ENCODE data around the gene HRAS. TPM values are rescaled to one million over a fixed set of nuclear protein-coding genes. Genes with fewer than 3 reads are reported as not detected.
"Not testable (repeated sequence)": the region's sequence is repeated elsewhere in the genome, so short reads cannot be mapped to it uniquely, and the experiment has no call there.

Gene HRAS
- total RNA-seq, 4 donors from 2014 or later = 82.9 to 131 (median 96.2) TPM

DNA sequence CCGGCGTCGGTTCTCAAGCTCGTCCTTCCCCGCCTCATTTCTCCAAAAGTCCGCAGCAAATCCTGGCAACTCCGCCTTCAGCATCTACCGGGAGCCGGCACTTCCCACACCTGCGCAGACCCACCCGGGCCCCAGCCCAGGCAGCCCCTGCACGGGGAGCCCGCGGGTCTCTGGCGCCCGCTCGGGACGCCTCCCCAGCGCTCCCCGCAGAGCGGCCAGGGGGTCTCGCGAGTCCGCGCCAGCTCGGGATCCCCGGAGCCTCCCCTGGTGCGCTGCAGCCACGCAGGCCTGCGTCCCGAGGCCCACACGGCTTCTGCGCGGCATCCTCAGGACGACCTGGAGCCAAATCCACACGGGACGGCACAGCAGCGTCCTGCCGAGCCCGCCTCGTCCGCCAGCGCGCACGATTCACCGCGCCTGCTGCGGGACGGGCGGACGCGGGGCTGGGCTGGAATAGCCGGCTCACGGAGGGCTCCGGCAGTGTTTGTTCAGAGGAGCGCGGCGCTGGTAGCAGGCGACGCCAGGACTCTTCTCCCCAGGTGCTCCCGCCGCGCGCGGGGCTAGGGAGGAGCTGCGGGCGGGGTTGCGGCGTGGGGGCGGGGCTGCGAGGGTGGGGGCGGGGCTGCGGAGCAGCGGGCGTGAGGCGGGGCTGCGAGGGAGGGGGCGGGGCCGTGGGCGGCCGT lies 40.1 kb upstream of the HRAS start:
- Histone ChIP-seq H3K4me1 (peaks cover 59% of the 10 kb centered on the region), H3K9me3 (no peaks in the 10 kb centered on the region), H3K27me3 (no peaks in the 10 kb centered on the region), H3K4me3 (peak overlapping the region; percentile 95), H3K27ac (peak overlapping the region; percentile 71), H3K36me3 (no peaks in the 10 kb centered on the region)
- no peak for TF ChIP-seq EP300 (IDR thresholded peaks at IDR 0.05)
- TF ChIP-seq CTCF (IDR thresholded peaks at IDR 0.05) = no peak
- TF ChIP-seq POLR2A (IDR thresholded peaks at IDR 0.05) = no peak
- peak in 2 of 3 donors; percentile 31 to 34 for TF ChIP-seq POLR2AphosphoS5 (IDR thresholded peaks at IDR 0.05)
- peak in 1 of 2 donors; percentile 86 for DNase-seq (ENCODE audit: low spot score in 2 of 2)
- WGBS = 0% methylated on average over 39 of the region's 81 CpGs

GRCh38 chr11:574632-575312 lies 39.4 kb upstream of the HRAS start:
- WGBS = 19% methylated on average over 25 of the region's 25 CpGs
- no peaks in the 10 kb centered on the region for H3K36me3 ChIP-seq
- DNase-seq (ENCODE audit: low spot score in 2 of 2) = no peak
- H3K9me3 ChIP-seq = no peaks in the 10 kb centered on the region
- TF ChIP-seq POLR2AphosphoS5 (IDR thresholded peaks at IDR 0.05) (no peak), POLR2A (IDR thresholded peaks at IDR 0.05) (no peak), CTCF (IDR thresholded peaks at IDR 0.05) (no peak), EP300 (IDR thresholded peaks at IDR 0.05) (no peak)
- H3K27ac ChIP-seq = peak overlapping the region; percentile 71
- H3K4me1 ChIP-seq = peaks cover 52% of the 10 kb centered on the region
- peak overlapping the region; percentile 95 for H3K4me3 ChIP-seq
- no peaks in the 10 kb centered on the region for H3K27me3 ChIP-seq

DNA sequence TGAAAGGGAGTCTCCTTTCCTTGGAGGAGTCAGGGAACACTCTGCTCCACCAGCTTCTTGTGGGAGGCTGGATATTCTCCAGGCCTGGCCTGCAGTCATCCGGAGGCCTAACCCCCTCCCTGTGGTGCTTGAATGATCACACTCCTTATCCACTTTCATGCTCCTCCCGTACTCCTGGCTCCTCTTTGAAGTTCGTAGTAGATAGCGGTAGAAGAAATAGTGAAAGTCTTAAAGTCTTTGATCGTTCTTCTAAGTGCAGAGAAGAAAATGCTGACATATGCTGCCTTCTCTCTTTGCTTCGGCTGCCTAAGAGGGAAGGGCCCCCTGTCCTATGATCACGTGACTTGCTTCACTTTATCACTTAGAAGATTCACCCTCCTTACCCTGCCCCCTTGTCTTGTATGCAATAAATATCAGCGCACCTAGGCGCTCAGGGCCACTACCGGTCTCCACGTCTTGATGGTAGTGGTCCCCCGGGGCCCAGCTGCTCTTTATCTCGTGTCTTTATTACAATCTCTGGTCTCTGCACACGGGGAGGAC lies 38.7 kb upstream of the HRAS start:
- H3K9me3 ChIP-seq; DNase-seq (ENCODE audit: low spot score in 2 of 2); H3K27me3 ChIP-seq; H3K27ac ChIP-seq; H3K36me3 ChIP-seq: not testable (repeated sequence)
- H3K4me3 ChIP-seq = peak overlapping the region; percentile 95
- peaks cover 52% of the 10 kb centered on the region for H3K4me1 ChIP-seq
- WGBS = 48% methylated on average over 14 of the region's 14 CpGs

DNA sequence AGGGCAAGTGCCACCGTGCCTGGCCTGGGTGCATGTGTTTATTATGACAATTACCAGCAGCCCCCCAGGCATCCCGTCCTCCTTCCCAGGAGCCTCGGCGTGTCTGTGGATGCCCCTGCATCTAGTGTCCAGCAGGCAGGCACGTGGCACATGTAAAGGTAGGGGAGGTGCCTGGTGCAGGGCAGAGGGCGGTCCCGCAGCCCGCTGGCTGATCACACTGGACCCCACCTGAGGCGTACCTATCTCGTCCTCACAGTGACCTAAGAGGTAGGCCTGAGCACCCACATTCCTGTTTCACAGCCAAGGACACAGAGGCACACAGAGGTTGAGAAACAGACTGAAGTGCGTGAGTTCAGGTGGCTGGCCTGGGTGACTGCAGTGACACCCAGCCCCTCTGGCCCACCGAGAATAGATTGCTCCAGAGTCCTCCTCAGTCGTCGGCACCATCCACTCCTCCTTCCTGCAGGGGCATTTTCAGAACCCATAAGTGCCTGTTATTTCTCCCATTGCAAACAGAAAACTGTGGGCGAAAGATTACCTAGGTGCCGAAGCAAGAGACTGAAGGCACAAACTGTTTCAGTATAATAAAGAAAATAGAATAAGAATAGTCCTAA lies 37.9 kb upstream of the HRAS start:
- Histone ChIP-seq H3K4me3 (no peak overlapping the region), H3K36me3 (no peaks in the 10 kb centered on the region), H3K27me3 (no peaks in the 10 kb centered on the region), H3K27ac (no peak overlapping the region), H3K9me3 (no peaks in the 10 kb centered on the region), H3K4me1 (peaks cover 47% of the 10 kb centered on the region)
- no peak for DNase-seq (ENCODE audit: low spot score in 2 of 2)
- TF ChIP-seq POLR2A (IDR thresholded peaks at IDR 0.05) (no peak), POLR2AphosphoS5 (IDR thresholded peaks at IDR 0.05) (no peak)
- 88% methylated on average over 7 of the region's 16 CpGs for WGBS

DNA sequence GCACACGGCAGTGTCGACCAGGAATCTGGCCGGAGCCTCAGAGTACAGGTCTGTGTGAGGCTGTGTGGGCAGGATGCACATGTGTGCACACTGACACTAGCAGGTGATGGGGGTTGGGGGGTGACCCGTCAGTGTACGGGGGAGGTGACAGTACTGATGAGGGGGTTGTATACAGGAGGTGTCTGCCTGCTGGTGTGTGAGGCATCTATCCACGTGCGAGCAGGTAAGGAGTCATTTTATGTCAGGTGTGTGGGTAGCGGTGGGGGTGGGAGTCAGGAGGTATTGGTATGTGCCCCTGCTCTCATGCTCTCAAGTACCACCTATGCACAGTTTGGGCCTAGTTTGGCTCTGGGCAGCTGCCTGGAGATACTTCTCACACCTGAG lies 36.4 kb upstream of the HRAS start:
- Histone ChIP-seq H3K27ac (no peak overlapping the region), H3K4me3 (no peak overlapping the region), H3K27me3 (no peaks in the 10 kb centered on the region), H3K9me3 (no peaks in the 10 kb centered on the region), H3K4me1 (peaks cover 49% of the 10 kb centered on the region), H3K36me3 (no peaks in the 10 kb centered on the region)
- TF ChIP-seq EP300 (IDR thresholded peaks at IDR 0.05) (no peak), CTCF (IDR thresholded peaks at IDR 0.05) (no peak), POLR2A (IDR thresholded peaks at IDR 0.05) (no peak), POLR2AphosphoS5 (IDR thresholded peaks at IDR 0.05) (no peak)
- WGBS = 73% methylated on average over 6 of the region's 8 CpGs
- DNase-seq (ENCODE audit: low spot score in 2 of 2) = no peak
